Activated T-helper 2 cell treated with anti-CD3 and anti-CD28 coated beads, Interferon-gamma antibody, Interleukin-2, Interleukin-4, amounts not matched to agents 10 μg/mL and 5 μg/mL and 100 μg/mL, durations not matched to agents 14 hours and 24 hours and 36 hours (primary cell): Measurements from ENCODE around the gene TCOF1. TPM values are rescaled to one million over a fixed set of nuclear protein-coding genes. Genes with fewer than 3 reads are reported as not detected.

Experiments used
- DNase-seq: peaks from one replicate; pipeline ENCODE4 v3.0.0; 2021; ENCODE audit warnings: low spot score
- H3K27ac Mint-ChIP-seq: one replicate; pipeline ENCODE4 v1.8.0; 2021; ENCODE audit warnings: mixed read lengths
- H3K27me3 Mint-ChIP-seq: one replicate; pipeline ENCODE4 v1.8.0; 2021; ENCODE audit warnings: low read depth, mixed read lengths
- H3K36me3 Mint-ChIP-seq: one replicate; pipeline ENCODE4 v1.8.0; 2021; ENCODE audit warnings: low read depth, mixed read lengths
- H3K4me1 Mint-ChIP-seq: one replicate; pipeline ENCODE4 v1.8.0; 2021; ENCODE audit warnings: low read depth, mixed read lengths
- H3K4me3 Mint-ChIP-seq: one replicate; pipeline ENCODE4 v1.8.0; 2021; ENCODE audit warnings: low read depth, mild to moderate bottlenecking, moderate library complexity, mixed read lengths
- H3K9me3 Mint-ChIP-seq: one replicate; pipeline ENCODE4 v1.8.0; 2021; ENCODE audit warnings: mixed read lengths
- intact Hi-C: fragments of 100-400 bp; cut with micrococcal nuclease; formaldehyde crosslinking; loops from one replicate; pipeline ENCODE4 v1.15.1; 2023
- total RNA-seq: library from RNA; stranded (reverse); gene quantifications from 2 replicates; pipeline ENCODE4 v1.2.3, GENCODE V29; 2022

Gene TCOF1
- total RNA-seq, 1 donor from 2014 or later, result 98.2 TPM

DNA sequence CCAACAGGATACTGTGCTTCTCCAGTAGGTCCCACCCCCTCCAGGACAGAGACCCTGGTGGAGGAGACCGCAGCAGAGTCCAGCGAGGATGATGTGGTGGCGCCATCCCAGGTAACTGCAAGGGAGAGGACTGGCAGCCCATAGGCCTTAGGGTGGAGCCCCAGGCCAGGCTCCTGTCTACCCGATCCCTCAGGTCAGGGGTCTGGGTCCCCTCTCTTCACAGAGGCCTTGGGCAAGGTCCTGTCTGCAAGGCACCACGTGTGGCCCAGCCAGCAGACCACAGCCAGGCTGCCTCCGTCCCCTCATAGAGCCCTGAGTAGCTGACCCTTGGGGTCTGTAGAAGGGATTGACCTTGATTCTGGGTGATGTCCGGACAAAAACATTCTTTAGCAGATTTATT lies 35.2 kb downstream of the TCOF1 start:
- intact Hi-C loops, result no loop called here
- Mint-ChIP-seq H3K36me3 (peaks cover 58% of the 10 kb centered on the region), H3K4me3 (no peak overlapping the region), H3K27me3 (no peaks in the 10 kb centered on the region), H3K9me3 (no peaks in the 10 kb centered on the region), H3K4me1 (peaks cover 2% of the 10 kb centered on the region), H3K27ac (no peak overlapping the region)
- no peak for DNase-seq

DNA sequence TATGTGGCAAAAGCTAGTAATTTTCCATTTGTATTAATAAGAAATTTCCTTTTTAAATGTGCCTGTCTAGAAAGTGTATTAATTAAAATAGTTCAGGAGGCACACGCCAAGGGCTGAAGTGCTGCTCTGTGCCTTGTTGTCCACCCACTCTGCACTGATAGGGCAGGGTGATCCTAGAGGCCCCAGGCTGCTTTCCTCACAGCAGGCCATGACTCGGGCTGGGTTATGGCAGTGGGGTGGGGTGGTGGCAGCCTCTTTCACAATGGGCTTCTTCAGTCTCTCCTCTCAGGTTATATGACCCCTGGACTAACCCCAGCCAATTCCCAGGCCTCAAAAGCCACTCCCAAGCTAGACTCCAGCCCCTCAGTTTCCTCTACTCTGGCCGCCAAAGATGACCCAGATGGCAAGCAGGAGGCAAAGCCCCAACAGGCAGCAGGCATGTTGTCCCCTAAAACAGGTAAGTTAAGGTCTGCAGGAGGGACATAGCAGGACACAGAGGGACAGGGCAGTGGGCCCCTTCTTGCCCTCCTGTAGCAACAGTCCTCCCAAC lies 35.7 kb downstream of the TCOF1 start:
- peaks cover 60% of the 10 kb centered on the region for H3K36me3 Mint-ChIP-seq
- no peaks in the 10 kb centered on the region for H3K9me3 Mint-ChIP-seq
- no peak overlapping the region for H3K27ac Mint-ChIP-seq
- DNase-seq, result no peak
- intact Hi-C loops, result no loop called here
- no peak overlapping the region for H3K4me3 Mint-ChIP-seq
- peaks cover 2% of the 10 kb centered on the region for H3K4me1 Mint-ChIP-seq
- H3K27me3 Mint-ChIP-seq, result no peaks in the 10 kb centered on the region

DNA sequence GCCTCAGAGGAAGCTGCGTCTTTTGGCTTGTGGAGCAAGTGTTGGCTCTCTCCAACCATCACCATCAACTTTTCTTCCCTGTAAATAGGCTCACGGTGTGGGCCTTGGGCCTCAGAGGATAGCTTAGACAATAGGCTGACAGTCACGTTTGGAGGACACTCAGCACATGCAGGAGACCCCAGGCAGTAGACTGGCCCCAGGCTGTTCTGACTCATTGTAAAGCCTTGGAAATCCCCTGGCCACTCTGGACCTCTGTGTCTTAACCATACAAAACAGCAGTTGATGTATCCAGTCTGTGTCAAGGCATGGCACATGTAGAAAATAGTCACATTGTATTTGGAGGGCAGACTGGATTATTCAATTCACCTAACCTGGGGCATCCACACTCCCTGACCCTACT lies 36.6 kb downstream of the TCOF1 start:
- H3K27me3 Mint-ChIP-seq, result no peaks in the 10 kb centered on the region
- no peak for DNase-seq
- H3K9me3 Mint-ChIP-seq, result no peaks in the 10 kb centered on the region
- no peak overlapping the region for H3K4me3 Mint-ChIP-seq
- H3K4me1 Mint-ChIP-seq, result peaks cover 2% of the 10 kb centered on the region
- intact Hi-C loops, result no loop called here
- peaks cover 65% of the 10 kb centered on the region for H3K36me3 Mint-ChIP-seq
- H3K27ac Mint-ChIP-seq, result no peak overlapping the region

DNA sequence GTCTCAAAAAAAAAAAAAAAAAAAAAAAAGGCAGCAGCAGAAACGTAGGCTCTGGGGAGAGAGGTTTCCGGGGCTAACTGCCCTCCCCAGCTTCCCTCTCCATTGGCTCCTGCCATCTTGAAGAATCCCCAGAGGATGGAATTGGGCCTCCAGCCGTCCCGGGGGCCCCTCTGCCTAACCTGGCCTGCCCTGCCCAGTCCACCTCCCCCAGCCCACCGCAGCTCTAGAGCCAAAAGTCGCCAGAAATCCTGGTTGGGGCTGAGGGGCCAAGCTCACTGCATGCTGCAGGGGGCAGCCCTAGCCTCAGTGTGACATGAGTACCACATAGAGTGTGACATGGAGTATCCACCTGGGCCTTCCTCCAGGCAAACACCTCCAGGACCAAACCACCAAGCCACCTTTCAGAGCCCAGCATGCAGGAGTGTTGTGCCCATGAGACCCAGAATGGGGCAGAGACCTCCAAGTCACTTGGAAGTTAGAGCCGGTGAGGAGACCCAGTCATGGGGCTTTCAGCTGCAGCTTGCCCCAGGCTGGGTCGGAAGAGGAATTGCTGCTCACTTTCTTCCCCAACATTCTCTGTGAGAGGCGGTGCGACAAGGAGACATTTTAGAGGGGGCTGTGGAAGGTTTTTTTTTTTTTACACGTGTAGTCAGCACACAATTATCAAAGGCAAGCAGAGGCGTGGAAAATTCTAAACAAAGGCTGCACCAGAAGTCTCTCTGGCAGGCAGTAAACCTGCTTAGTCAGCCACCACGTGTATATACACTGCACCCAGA lies 37.6 kb downstream of the TCOF1 start:
- Mint-ChIP-seq H3K27ac (no peak overlapping the region), H3K27me3 (no peaks in the 10 kb centered on the region), H3K4me1 (peaks cover 2% of the 10 kb centered on the region), H3K9me3 (no peaks in the 10 kb centered on the region), H3K36me3 (peaks cover 62% of the 10 kb centered on the region), H3K4me3 (no peak overlapping the region)
- intact Hi-C loops, result loop anchor here (5.0 kb wide), 1 partner anchor 42 kb away; no protein-coding TSS in a partner anchor
- no peak for DNase-seq

DNA sequence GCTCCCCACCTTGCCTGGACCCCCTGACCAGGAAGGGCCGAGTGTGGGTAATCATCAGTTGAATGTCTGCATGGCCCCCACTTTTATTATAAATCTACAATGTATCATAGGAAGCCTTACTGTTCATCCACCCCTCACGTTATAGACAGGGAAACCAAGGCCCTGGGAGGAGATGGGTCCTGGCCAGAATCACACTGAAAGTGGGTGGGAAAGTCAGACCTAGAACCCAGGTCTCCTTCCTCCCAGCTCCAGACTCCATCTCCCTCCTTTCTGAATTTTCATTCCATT lies 38.1 kb downstream of the TCOF1 start:
- Mint-ChIP-seq H3K27me3 (no peaks in the 10 kb centered on the region), H3K9me3 (no peaks in the 10 kb centered on the region), H3K27ac (no peak overlapping the region), H3K36me3 (peaks cover 62% of the 10 kb centered on the region), H3K4me1 (peaks cover 2% of the 10 kb centered on the region), H3K4me3 (no peak overlapping the region)
- DNase-seq, result no peak
- intact Hi-C loops, result loop anchor here (5.0 kb wide), 1 partner anchor 42 kb away; no protein-coding TSS in a partner anchor

DNA sequence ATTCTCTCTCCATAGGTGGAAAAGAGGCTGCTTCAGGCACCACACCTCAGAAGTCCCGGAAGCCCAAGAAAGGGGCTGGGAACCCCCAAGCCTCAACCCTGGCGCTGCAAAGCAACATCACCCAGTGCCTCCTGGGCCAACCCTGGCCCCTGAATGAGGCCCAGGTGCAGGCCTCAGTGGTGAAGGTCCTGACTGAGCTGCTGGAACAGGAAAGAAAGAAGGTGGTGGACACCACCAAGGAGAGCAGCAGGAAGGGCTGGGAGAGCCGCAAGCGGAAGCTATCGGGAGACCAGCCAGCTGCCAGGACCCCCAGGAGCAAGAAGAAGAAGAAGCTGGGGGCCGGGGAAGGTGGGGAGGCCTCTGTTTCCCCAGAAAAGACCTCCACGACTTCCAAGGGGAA lies 38.8 kb downstream of the TCOF1 start:
- intact Hi-C loops, result loop anchor here (5.0 kb wide), 1 partner anchor 41 kb away; no protein-coding TSS in a partner anchor
- no peaks in the 10 kb centered on the region for H3K27me3 Mint-ChIP-seq
- no peak overlapping the region for H3K4me3 Mint-ChIP-seq
- DNase-seq, result no peak
- H3K27ac Mint-ChIP-seq, result peak overlapping the region; percentile 60
- no peaks in the 10 kb centered on the region for H3K9me3 Mint-ChIP-seq
- H3K36me3 Mint-ChIP-seq, result peaks cover 59% of the 10 kb centered on the region
- peaks cover 2% of the 10 kb centered on the region for H3K4me1 Mint-ChIP-seq

DNA sequence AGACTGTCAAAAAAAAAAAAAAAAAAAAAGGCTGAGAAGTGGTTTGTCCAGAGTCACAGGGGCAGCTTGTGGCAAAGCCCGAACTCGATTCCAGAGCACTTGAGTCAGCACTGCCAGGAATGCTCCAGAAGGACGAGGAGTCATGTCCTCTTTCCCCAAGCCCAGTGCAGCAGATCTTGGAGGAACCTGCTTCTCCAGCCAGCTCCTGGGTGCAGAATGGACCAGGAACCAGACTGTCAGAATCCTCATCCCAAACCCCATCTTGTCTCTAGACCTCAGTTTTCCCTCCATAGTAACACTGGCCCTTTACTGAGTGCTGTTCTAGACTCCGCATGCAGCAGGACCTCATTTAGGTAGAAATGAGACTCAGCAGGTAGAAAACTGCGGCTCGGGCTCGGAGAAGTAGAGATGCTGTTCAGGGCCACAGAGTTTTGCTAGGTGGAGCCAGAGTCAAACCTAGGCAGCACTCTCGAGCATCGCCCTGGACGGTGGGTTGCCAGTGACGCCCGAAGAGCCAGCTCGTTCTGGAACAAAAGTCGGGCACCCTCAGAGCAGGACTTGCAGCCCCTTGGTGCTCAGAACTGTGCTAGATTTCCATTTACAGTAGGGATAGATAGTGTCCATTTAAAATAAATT lies 39.8 kb downstream of the TCOF1 start:
- no peak for DNase-seq
- intact Hi-C loops, result loop anchor here (5.0 kb wide), 1 partner anchor 40 kb away; no protein-coding TSS in a partner anchor
- H3K4me3 Mint-ChIP-seq, result no peak overlapping the region
- peaks cover 5% of the 10 kb centered on the region for H3K4me1 Mint-ChIP-seq
- H3K9me3 Mint-ChIP-seq, result no peaks in the 10 kb centered on the region
- peaks cover 61% of the 10 kb centered on the region for H3K36me3 Mint-ChIP-seq
- H3K27ac Mint-ChIP-seq, result no peak overlapping the region
- no peaks in the 10 kb centered on the region for H3K27me3 Mint-ChIP-seq

DNA sequence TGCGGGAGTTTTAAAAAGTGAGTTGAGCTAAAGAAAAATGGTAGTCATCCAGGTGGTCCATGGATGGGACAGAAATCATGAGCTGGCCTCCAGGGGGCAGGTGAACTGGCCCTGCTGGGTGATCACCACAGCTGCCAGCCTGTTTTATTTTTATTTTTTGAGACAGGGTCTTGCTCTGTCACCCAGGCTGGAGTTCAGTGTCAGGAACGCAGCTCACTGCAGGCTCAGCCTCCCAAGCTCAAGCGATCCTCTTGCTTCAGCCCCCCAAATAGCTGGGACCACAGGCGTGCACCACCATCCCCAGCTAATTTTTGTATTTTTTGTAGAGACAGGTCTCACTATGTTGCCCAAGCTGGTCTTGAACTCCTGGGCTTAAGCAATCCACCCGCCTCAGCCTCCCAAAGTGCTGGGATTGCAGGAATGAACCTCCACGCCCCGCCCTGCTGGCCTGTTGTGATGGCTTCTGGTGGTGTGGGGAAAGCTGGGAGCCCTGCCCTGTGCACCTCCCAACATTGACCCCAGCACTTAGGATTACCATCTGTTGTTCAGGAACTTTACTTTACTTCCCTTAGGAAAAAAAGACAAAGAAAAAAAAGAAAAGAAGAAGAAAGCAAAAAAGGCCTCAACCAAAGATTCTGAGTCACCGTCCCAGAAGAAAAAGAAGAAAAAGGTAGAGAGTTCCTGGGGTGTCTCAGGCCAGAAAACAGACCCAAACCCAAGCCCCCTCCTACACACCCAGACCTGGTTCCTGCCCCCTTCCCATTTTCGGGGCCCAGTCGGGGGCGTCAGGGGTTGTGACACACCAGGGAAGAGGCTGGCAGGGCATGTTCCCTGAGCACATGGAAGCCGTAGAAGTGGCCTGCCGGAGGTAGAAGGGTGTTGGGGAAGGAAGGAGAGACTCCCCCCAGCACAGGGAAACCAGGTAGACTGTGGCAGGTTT lies 40.6 kb downstream of the TCOF1 start:
- Mint-ChIP-seq H3K27ac (peak overlapping the region; percentile 35), H3K27me3 (no peaks in the 10 kb centered on the region), H3K9me3 (no peaks in the 10 kb centered on the region), H3K4me1 (peaks cover 5% of the 10 kb centered on the region), H3K36me3 (peaks cover 66% of the 10 kb centered on the region), H3K4me3 (no peak overlapping the region)
- intact Hi-C loops, result loop anchor here (5.0 kb wide), 1 partner anchor 39 kb away; no protein-coding TSS in a partner anchor
- no peak for DNase-seq

DNA sequence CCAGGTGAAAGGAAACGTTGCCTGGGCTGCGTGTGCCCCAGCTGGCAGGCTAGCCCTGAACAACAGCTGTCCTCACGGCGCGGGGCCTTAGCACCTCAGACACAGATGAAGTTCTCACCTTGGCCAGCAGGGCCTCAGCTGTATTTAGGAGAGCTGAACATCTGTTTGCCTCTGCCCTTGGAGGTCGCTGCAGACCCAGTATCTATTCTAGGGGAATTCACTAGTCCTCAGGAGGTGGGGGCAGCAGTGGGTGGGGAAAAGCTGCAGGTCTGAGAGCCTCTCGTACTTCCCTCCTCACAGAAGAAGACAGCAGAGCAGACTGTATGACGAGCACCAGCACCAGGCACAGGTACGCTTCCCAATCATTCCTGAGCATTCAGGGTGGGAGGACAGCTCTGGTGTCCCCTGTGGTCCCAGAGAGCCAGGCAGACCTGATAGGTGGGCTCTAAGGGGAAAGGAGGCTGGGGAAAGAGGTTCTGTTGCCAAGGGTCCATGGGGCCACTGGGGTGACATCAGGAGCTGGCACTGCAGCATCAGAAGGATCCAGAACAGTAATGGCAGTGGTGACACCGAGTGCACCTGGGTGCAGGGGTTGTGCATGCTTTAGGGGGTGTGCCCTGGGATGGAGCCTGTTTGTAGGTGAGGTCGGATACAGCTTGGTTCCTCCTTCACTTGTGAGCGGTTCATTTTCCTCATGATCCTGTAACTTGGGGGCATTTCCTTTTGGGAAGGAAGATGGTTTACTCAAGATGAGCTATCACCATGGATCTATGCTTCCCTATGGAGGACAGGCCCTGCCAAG lies 41.4 kb downstream of the TCOF1 start:
- peaks cover 65% of the 10 kb centered on the region for H3K36me3 Mint-ChIP-seq
- H3K4me1 Mint-ChIP-seq, result peaks cover 5% of the 10 kb centered on the region
- no peak overlapping the region for H3K27ac Mint-ChIP-seq
- no peaks in the 10 kb centered on the region for H3K27me3 Mint-ChIP-seq
- H3K4me3 Mint-ChIP-seq, result no peak overlapping the region
- intact Hi-C loops, result loop anchor here (5.0 kb wide), 1 partner anchor 38 kb away; no protein-coding TSS in a partner anchor
- DNase-seq, result no peak
- H3K9me3 Mint-ChIP-seq, result no peaks in the 10 kb centered on the region

DNA sequence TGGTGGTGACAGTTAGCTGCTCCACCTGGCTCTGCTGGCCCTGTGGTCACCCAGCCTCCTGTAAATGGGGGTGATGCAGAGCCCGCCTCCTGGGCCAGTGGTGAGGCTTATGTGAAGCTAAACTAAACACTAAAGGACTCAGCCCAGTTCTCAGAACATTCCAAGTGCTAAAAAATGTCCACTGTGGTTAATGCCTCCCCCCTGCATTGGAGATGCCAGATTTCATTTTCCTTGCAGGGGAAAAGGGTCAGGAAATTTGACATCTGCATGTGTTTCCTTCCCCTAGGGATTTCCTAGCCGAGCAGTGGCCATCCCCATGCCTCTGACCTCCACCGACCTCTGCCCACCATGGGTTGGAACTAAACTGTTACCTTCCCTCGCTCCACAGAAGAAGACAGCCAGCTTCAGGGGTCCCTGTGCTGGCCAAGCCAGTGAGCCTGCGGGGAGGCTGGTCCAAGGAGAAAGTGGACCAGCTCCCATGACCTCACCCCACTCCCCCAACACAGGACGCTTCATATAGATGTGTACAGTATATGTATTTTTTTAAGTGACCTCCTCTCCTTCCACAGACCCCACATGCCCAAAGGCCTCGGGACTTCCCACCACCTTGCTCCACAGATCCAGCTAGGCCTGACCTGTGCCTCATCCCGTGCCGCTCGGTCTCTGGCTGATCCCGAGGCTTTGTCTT lies 42.2 kb downstream of the TCOF1 start:
- intact Hi-C loops, result loop anchor here (5.0 kb wide), 1 partner anchor 38 kb away; no protein-coding TSS in a partner anchor
- peaks cover 67% of the 10 kb centered on the region for H3K36me3 Mint-ChIP-seq

DNA sequence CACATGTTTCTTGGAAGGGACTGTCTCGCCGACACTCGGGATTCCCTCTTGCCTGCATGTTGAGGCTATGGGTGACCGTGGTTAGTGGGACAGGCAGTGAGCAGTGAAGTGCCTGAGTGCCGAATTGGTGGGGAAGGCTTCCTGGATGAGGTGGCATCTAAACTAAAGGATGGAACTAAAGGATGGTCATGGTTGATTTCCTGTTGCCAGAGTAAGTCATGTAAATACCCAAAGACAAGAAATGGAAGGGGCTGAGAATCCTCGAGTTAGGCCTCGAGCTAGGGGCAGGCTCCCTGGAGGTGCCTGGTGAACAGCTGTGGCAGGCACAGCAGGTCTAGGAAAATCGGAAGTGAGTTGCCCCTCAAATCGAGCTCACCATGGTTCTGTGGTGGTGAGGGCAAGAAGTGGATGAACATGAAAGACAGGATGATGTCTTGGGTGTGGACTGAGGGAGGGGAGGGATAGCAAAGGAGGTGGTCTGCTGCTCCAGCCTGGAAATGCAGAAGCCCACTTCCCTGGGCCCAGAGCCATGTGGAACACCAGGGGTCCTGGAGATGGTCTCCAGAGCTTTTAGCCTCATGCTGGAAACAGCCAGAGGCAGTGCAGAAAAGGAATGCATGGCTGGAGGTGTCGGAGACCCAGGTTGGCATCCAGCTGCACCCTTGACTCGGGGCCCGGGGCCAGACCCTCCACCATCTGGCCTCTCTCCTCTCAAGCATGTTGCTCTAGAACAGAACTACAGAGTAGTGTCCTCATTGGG lies 43.0 kb downstream of the TCOF1 start:
- H3K27ac Mint-ChIP-seq, result peak overlapping the region; percentile 35
- H3K27me3 Mint-ChIP-seq, result no peaks in the 10 kb centered on the region
- intact Hi-C loops, result no loop called here
- no peak for DNase-seq
- peaks cover 65% of the 10 kb centered on the region for H3K36me3 Mint-ChIP-seq
- no peaks in the 10 kb centered on the region for H3K9me3 Mint-ChIP-seq
- H3K4me1 Mint-ChIP-seq, result peaks cover 3% of the 10 kb centered on the region
- H3K4me3 Mint-ChIP-seq, result no peak overlapping the region

More for the DNA sequence above, 42.2 kb downstream of the TCOF1 start:
- H3K27me3 Mint-ChIP-seq, result no peaks in the 10 kb centered on the region
- H3K9me3 Mint-ChIP-seq, result no peaks in the 10 kb centered on the region
- H3K27ac Mint-ChIP-seq, result no peak overlapping the region
- no peak overlapping the region for H3K4me3 Mint-ChIP-seq
- peaks cover 3% of the 10 kb centered on the region for H3K4me1 Mint-ChIP-seq
- no peak for DNase-seq
